Forelimb muscle (tissue), 1 donor: Measurements from ENCODE around the gene HMCN1. TPM values are rescaled to one million over a fixed set of nuclear protein-coding genes. Genes with fewer than 3 reads are reported as not detected.

ENCODE experiments used
- DNase-seq: peaks from one replicate; pipeline ENCODE4 v3.0.0-alpha.2; 2013; ENCODE audit warnings: low read depth
- polyA plus RNA-seq: library from polyadenylated mRNA; unstranded; fragments of 120-200 nt; gene quantifications from one replicate; pipeline ENCODE4 v1.2.1, GENCODE V29; 2013; ENCODE audit not compliant: insufficient read length

Gene HMCN1
- polyA plus RNA-seq, 1 donor, result 13.6 TPM

- no peak for DNase-seq
These were observed 232.3 kb downstream of the HMCN1 start for GRCh38 chr1:185966471-185966870.

DNA sequence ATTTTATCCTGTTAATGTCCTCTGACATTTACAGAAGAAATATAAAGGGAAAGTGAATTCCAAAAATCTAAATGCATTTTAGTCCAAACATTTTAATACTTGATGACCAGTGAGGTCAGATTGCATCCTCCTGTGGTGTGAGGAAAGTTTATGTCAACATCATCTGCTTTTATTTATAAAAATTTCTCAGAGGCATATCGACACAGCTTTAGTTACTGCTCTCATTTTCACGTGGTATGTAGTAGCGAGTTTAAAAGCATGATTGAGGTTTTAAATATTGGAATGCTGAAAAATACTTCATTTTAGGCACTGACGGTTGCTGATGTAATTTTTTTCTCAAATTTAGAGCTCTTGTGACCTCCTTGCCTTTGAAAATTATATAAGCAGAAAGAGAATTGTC is 234.8 kb downstream of the HMCN1 start:
- DNase-seq, result peak; percentile 46

DNA sequence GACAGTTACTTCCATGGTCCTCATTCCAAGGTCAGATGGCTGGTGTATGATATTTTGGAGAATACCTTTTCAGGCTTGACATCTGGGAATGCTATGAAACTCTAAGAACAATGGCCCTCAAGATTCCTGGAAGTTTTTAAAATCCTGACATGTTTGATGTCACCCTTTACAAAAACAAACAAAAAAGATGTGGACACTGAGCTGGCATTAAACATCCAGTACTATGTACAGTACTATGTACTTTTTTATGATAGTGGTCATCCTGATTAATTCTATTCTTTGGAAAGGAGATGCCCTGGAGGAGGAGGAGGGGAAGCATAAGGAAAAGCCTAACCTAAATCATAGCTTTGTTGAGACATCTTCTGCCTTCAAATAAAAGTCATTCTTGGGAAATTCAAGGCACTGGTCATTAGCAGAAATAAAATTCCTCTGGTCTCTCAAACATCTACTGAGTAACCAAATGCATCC is 235.4 kb downstream of the HMCN1 start:
- DNase-seq, result no peak

DNA sequence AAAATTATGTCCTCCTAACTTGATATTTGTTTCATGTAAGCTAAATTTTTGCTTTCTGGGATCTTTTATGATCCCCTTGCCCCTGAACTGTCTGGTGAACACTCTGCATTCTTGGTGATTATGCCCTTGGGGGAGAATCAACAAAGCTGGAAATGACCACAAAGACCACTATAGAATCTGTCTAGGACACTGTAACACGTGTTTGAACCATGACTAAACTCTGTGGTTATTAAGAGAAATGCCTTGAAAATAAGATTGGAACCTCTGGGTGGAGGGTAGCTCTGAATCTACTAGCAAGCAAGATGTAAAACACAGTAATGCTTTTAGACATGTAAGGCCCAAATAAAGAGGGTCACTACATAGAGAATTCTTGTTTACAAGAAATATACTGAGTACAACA is 237.5 kb downstream of the HMCN1 start:
- no peak for DNase-seq

DNA sequence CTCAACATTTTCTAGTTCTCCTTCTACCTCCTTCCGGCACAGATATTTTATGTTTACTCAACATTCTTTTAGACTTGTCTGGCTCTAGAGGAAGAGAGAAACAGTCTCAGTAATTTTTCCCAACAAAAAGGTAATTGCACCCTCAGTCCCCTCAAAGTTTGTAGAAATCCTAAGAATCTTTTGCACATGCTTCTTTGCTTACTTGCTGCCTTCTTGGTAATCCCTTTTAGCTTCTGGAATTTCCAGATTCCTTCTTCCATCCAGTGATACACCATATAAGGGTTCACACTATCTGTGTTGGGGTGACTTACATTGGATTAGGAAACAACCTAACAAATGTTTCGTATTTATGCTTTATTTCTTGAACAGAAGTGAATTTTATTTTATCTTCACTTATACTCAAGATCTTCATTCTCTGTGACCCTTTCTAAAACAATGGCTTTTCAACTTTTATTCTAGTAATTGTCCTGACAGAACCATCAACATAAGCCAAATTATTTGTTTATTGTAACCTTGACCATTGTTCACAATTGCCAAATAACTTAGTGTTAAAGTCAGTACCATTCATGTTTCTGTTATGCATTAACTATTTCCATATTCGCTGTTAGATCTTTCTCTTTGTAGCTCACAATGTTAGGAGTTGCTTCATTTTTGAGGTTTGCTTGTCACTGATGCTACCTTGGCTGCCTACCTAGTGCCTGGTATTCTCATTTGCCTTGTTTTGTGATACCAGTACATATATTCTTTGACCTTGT is 238.1 kb downstream of the HMCN1 start:
- no peak for DNase-seq

GRCh38 chr1:185973645-185974044 is 239.5 kb downstream of the HMCN1 start:
- DNase-seq, result no peak

DNA sequence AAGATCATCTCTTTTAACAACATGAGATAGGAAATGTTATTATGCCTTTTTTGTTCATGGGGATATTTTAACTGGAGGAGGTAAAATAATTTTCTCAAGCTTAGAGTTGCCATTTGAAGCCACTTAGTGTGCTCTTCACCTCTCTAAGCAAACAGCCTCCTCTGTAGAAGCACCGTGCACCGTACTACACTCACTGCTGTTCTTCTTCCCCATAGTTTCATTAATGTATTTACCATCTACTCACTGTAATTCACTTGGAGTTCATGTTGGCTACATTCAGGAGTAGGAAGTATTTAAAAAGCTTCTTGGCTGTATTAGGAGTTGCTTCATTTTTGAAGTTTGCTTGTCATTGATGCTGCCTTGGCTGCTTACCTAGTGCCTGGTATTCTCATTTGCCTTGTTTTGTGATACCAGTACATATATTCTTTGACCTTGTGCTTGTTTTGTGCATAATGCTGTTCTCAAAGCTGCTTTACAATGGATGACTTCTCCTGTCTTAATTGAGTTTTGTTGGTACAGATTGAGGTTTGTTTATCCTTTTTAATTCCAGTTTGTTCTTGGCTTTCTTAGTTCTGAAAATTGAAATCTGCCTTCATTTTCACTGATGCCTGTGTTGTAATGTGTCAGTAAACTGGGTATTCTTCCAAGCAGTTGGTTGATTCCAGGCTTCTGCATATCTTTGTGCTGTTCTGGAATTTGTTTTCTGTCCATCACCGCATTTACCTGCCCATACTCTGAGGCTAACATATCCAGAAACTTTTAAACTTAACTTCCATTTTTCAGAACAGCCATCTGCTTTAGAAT is 240.4 kb downstream of the HMCN1 start:
- DNase-seq, result no peak

- no peak for DNase-seq
These were observed 246.7 kb downstream of the HMCN1 start for GRCh38 chr1:185980891-185981290.

- no peak for DNase-seq
These were observed 250.1 kb downstream of the HMCN1 start for GRCh38 chr1:185984113-185984836.

GRCh38 chr1:185987611-185988321 is 253.6 kb downstream of the HMCN1 start:
- DNase-seq, result no peak

- no peak for DNase-seq
These were observed 256.4 kb downstream of the HMCN1 start for GRCh38 chr1:185990565-185990964.

- DNase-seq, result no peak
These were observed 257.1 kb downstream of the HMCN1 start for GRCh38 chr1:185991266-185991665.

DNA sequence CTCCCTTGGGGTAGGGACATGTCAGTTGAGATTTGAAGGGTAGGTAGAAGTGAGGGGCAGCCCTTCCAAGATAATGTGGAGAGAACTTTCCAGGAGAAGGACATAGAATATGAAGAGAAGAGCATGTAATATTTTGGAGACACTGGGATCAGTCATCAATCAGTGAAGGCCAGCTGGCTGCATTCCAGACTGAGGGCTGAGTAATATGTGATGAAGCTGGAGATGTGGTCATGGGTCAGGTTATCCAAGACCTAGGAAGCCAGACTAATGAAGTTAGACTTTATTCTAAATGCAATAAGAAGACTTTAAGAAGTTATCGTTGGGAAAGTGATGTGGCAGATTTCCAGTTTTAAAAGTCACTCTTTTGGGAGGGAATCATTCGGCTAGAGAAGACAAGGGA is 262.0 kb downstream of the HMCN1 start:
- no peak for DNase-seq

DNA sequence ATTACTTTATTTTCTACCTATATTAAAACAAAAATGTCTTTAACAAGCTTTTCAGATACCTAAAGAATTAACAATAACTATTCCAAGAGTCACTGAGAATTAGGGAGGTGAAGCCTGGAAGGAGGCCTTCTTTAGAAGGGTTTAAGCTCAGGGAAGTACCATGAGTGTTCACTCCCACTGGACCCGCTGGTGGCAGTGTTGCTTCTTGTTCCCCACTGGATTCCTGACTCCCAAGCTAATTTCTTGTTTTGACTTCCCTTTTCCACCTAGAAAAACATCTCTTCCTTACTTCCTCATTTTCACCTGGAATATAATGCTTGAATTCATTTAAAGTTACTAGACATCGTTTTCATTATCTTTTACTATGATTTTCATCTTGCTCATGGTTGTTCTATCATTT is 264.2 kb downstream of the HMCN1 start:
- no peak for DNase-seq

DNA sequence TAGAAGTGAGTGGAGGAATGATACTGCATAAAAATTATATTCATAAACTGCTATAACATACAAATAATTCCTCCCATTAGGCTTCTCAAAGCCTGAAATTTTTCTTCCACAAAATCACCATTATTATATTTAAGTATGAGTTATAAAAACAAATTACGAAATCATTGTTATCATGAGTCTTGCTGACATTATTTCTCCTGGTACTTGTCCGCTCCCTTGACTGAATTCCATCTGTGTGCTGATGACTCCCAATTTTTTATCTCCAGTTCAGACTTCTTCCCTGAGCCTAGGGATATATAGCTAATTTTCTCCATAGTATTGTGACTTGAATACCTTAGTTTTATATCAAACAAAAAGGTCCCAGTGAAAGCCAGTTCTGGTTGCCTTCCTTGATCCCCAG is 268.2 kb downstream of the HMCN1 start:
- DNase-seq, result no peak

GRCh38 chr1:186009039-186009737 is 275.0 kb downstream of the HMCN1 start:
- DNase-seq, result no peak

GRCh38 chr1:186014370-186015037 is 280.3 kb downstream of the HMCN1 start:
- DNase-seq, result no peak

GRCh38 chr1:186016856-186017255 is 282.7 kb downstream of the HMCN1 start:
- DNase-seq, result no peak

DNA sequence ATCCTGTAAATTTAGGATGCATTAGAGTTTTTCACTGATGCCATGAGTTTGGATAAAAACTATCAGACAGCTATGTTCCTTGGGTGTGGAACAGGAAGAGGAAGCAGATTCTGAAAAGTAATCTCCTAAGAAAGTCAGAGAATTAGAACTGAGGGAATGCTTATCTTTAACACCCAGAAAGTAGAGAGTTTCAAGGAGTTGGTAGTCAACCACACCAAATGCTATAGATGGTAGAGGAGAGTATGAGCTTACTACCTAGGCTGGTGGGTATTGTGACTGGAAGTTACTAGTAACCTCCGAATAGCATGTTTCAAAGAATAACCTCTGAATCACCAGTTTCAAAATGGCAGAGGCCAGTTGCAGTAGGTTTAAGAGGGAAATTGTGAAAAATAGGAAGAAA is 288.0 kb downstream of the HMCN1 start:
- no peak for DNase-seq

GRCh38 chr1:186026946-186027345 is 292.8 kb downstream of the HMCN1 start:
- DNase-seq, result no peak

DNA sequence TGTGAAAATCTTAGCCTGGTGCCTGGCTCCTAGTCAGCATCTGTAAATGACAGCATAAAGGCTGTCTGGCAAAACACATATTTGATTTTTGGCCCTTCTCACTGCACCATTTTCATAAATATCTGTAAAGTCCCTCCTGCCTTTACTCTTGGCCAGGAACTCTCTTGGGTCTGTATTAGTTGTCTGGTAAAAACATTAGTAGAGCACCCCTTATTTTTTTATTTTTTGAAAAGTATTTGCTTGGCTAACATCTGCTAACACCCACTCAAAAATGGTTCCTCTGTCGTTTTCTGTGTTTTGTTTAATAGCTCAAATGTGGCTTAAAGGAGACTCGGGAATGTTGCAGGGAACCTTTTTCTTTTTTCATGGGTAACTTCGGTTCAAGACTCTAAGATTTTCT is 293.4 kb downstream of the HMCN1 start:
- no peak for DNase-seq
